ENCODE data around the gene CCDC187. TPM values are rescaled to one million over a fixed set of nuclear protein-coding genes. Genes with fewer than 3 reads are reported as not detected.

Gene CCDC187
- total RNA-seq, 1 experiment from 2014 or later = not detected

GRCh38 chr9:136292591-136293448 lies 11.1 kb downstream of the CCDC187 start:
- TF ChIP-seq EZH2 (IDR thresholded peaks at IDR 0.05; ENCODE audit: borderline replicate concordance, low read depth, low read length, poor library complexity, severe bottlenecking) = no peak
- TF ChIP-seq, protein P1, sequence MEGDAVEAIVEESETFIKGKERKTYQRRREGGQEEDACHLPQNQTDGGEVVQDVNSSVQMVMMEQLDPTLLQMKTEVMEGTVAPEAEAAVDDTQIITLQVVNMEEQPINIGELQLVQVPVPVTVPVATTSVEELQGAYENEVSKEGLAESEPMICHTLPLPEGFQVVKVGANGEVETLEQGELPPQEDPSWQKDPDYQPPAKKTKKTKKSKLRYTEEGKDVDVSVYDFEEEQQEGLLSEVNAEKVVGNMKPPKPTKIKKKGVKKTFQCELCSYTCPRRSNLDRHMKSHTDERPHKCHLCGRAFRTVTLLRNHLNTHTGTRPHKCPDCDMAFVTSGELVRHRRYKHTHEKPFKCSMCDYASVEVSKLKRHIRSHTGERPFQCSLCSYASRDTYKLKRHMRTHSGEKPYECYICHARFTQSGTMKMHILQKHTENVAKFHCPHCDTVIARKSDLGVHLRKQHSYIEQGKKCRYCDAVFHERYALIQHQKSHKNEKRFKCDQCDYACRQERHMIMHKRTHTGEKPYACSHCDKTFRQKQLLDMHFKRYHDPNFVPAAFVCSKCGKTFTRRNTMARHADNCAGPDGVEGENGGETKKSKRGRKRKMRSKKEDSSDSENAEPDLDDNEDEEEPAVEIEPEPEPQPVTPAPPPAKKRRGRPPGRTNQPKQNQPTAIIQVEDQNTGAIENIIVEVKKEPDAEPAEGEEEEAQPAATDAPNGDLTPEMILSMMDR (conservative IDR thresholded peaks at IDR 0.05; ENCODE audit: low read depth, low read length) = no peak
- BruUV-seq (replicated peaks) = no TSS peak
- Histone ChIP-seq H3K9me3 (ENCODE audit: low read depth, low read length, poor library complexity, severe bottlenecking) (no peaks in the 10 kb centered on the region), H3K4me1 (ENCODE audit: insufficient read depth, low read length, poor library complexity, severe bottlenecking) (no peaks in the 10 kb centered on the region), H3K4me3 (ENCODE audit: low read depth, low read length, poor library complexity, severe bottlenecking) (no peak overlapping the region), H3K36me3 (ENCODE audit: insufficient read depth, low read length, poor library complexity, severe bottlenecking) (no peaks in the 10 kb centered on the region), H3K27me3 (replicated peaks; ENCODE audit: insufficient read depth, low read depth, low read length, poor library complexity) (no peaks in the 10 kb centered on the region), H3K27ac (ENCODE audit: low read depth, low read length, poor library complexity, severe bottlenecking) (no peak overlapping the region)
- intact Hi-C loops (cut with micrococcal nuclease; ENCODE audit: unreplicated experiment) = no loop called here
- POLR2A ChIA-PET (ENCODE audit: low non-redundant PET) = no interaction called here
- CTCF ChIA-PET = no interaction called here
- DNase-seq (ENCODE audit: low spot score) = no peak

DNA sequence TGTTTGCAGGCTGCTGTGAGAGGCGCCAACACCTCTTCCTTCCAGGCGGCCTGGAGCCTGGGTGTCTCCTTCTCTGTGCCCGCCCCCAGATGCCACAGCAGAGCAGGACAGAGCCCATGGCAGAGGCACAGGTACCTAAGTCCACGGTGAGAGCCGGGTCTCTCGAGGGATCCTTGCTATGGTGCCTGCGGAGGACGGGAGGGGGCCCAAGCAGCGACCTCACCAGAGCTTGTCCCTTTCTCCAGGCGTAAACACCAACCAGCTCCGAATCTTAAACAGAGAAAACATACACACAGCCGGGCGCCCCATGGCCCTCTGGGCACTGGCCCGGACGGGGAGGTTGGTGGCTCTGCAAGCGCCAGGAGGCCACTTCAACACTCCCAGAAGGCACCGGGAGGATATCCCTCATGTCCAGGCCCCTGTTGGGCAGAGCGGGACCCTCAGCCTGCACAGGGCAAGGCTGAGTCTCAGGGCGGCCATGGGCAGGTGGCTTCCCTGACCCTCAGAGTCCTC lies 11.8 kb downstream of the CCDC187 start:
- TF ChIP-seq, protein P1 (conservative IDR thresholded peaks at IDR 0.05; ENCODE audit: low read depth, low read length) = no peak
- no peak for TF ChIP-seq EZH2 (IDR thresholded peaks at IDR 0.05; ENCODE audit: borderline replicate concordance, low read depth, low read length, poor library complexity, severe bottlenecking)

GRCh38 chr9:136291306-136292025 lies 12.4 kb downstream of the CCDC187 start:
- H3K27ac ChIP-seq (ENCODE audit: low read depth, low read length, poor library complexity, severe bottlenecking) = no peak overlapping the region
- H3K27me3 ChIP-seq (replicated peaks; ENCODE audit: insufficient read depth, low read depth, low read length, poor library complexity) = no peaks in the 10 kb centered on the region
- no peaks in the 10 kb centered on the region for H3K36me3 ChIP-seq (ENCODE audit: insufficient read depth, low read length, poor library complexity, severe bottlenecking)
- no peak overlapping the region for H3K4me3 ChIP-seq (ENCODE audit: low read depth, low read length, poor library complexity, severe bottlenecking)
- no peaks in the 10 kb centered on the region for H3K4me1 ChIP-seq (ENCODE audit: insufficient read depth, low read length, poor library complexity, severe bottlenecking)
- CTCF ChIA-PET = no interaction called here
- DNase-seq (ENCODE audit: low spot score) = no peak
- POLR2A ChIA-PET (ENCODE audit: low non-redundant PET) = interaction anchor here (0.6 kb wide), 1 partner anchor 79 kb away, joined by 3 read pairs; no protein-coding TSS in a partner anchor
- BruUV-seq (replicated peaks) = no TSS peak
- no peaks in the 10 kb centered on the region for H3K9me3 ChIP-seq (ENCODE audit: low read depth, low read length, poor library complexity, severe bottlenecking)
- intact Hi-C loops (cut with micrococcal nuclease; ENCODE audit: unreplicated experiment) = no loop called here
- TF ChIP-seq, protein P1 (conservative IDR thresholded peaks at IDR 0.05; ENCODE audit: low read depth, low read length) = no peak
- no peak for TF ChIP-seq EZH2 (IDR thresholded peaks at IDR 0.05; ENCODE audit: borderline replicate concordance, low read depth, low read length, poor library complexity, severe bottlenecking)

More for the DNA sequence above, 11.8 kb downstream of the CCDC187 start:
- no peak for DNase-seq (ENCODE audit: low spot score)
- intact Hi-C loops (cut with micrococcal nuclease; ENCODE audit: unreplicated experiment) = no loop called here
- POLR2A ChIA-PET (ENCODE audit: low non-redundant PET) = no interaction called here
- CTCF ChIA-PET = no interaction called here
- Histone ChIP-seq H3K9me3 (ENCODE audit: low read depth, low read length, poor library complexity, severe bottlenecking) (no peaks in the 10 kb centered on the region), H3K4me1 (ENCODE audit: insufficient read depth, low read length, poor library complexity, severe bottlenecking) (no peaks in the 10 kb centered on the region), H3K36me3 (ENCODE audit: insufficient read depth, low read length, poor library complexity, severe bottlenecking) (no peaks in the 10 kb centered on the region), H3K27ac (ENCODE audit: low read depth, low read length, poor library complexity, severe bottlenecking) (no peak overlapping the region), H3K27me3 (replicated peaks; ENCODE audit: insufficient read depth, low read depth, low read length, poor library complexity) (no peaks in the 10 kb centered on the region), H3K4me3 (ENCODE audit: low read depth, low read length, poor library complexity, severe bottlenecking) (no peak overlapping the region)
- no TSS peak for BruUV-seq (replicated peaks)
